GM12878 (cell line): ENCODE data around the gene PPP4C. TPM values are rescaled to one million over a fixed set of nuclear protein-coding genes. Genes with fewer than 3 reads are reported as not detected.

Source experiments
- ATF7 ChIP-seq: fragments of 450-650 bp; IDR thresholded peaks from 2 replicates; pipeline ENCODE4 v1.6.1; 2016; ENCODE audit warnings: low read depth, mild to moderate bottlenecking
- BACH1 ChIP-seq: fragments of 450-650 bp; IDR thresholded peaks from 2 replicates; pipeline ENCODE4 v1.6.1; 2017; ENCODE audit warnings: mild to moderate bottlenecking, borderline replicate concordance
- BCLAF1 ChIP-seq: fragments of 450-650 bp; IDR thresholded peaks from 2 replicates; pipeline ENCODE4 v1.6.1; 2017; ENCODE audit warnings: antibody characterized with exemption, mild to moderate bottlenecking, moderate library complexity
- BHLHE40 ChIP-seq, 2 experiments: fragments of 450-650 bp in 1 of 2; IDR thresholded peaks; 2 replicates each; pipeline ENCODE4 v1.6.1; 2011 to 2017; ENCODE audit warnings: low read depth in 2 of 2, borderline replicate concordance in 1 of 2, improper control_type of control experiment in 1 of 2, low read length in 1 of 2, mild to moderate bottlenecking in 1 of 2
- CBX3 ChIP-seq: fragments of 200-600 bp; sonication (generic); IDR thresholded peaks from 2 replicates; pipeline ENCODE4 v1.6.1; 2016; ENCODE audit warnings: low read depth, borderline replicate concordance
- CEBPB ChIP-seq, 2 experiments: fragments of 150-350 bp in 1 of 2; IDR thresholded peaks; 2 replicates each; pipeline ENCODE4 v1.6.1; 2012 to 2014; ENCODE audit warnings: low read depth in 2 of 2, low read length in 2 of 2, borderline replicate concordance in 1 of 2, inconsistent platforms in 1 of 2
- DPF2 ChIP-seq: fragments of 450-650 bp; IDR thresholded peaks from 2 replicates; pipeline ENCODE4 v1.6.1; 2017; ENCODE audit warnings: mild to moderate bottlenecking
- E2F8 ChIP-seq: fragments of 450-650 bp; IDR thresholded peaks from 2 replicates; pipeline ENCODE4 v1.6.1; 2018; ENCODE audit warnings: mild to moderate bottlenecking, low read depth, moderate library complexity; ENCODE audit not compliant: partially characterized antibody
- KAT2A ChIP-seq: conservative IDR thresholded peaks from 2 replicates; pipeline ENCODE4 v1.6.1; 2011; ENCODE audit warnings: low read depth, low read length; ENCODE audit not compliant: control insufficient read depth
- NRF1 ChIP-seq: conservative IDR thresholded peaks from 2 replicates; pipeline ENCODE4 v1.6.1; 2011; ENCODE audit warnings: mild to moderate bottlenecking, low read depth, low read length, improper control_type of control experiment
- RAD21 ChIP-seq: IDR thresholded peaks from 2 replicates; pipeline ENCODE4 v1.6.1; 2011; ENCODE audit warnings: mild to moderate bottlenecking, low read depth, low read length, moderate library complexity; ENCODE audit not compliant: insufficient read depth
- RAD51 ChIP-seq: fragments of 450-650 bp; IDR thresholded peaks from 2 replicates; pipeline ENCODE4 v1.6.1; 2016; ENCODE audit warnings: moderate library complexity, mild to moderate bottlenecking, inconsistent platforms
- RELB ChIP-seq: fragments of 450-650 bp; IDR thresholded peaks from 2 replicates; pipeline ENCODE4 v1.6.1; 2017; ENCODE audit warnings: low read depth, mild to moderate bottlenecking, moderate library complexity
- SMARCA5 ChIP-seq: fragments of 450-650 bp; IDR thresholded peaks from 2 replicates; pipeline ENCODE4 v1.6.1; 2017; ENCODE audit warnings: mild to moderate bottlenecking
- TAF1 ChIP-seq: IDR thresholded peaks from 2 replicates; pipeline ENCODE4 v1.6.1; 2011; ENCODE audit warnings: mild to moderate bottlenecking, low read depth, low read length, borderline replicate concordance
- ZNF217 ChIP-seq: fragments of 450-650 bp; IDR thresholded peaks from 2 replicates; pipeline ENCODE4 v1.6.1; 2017; ENCODE audit warnings: antibody characterized with exemption, mild to moderate bottlenecking
- ZNF622 ChIP-seq: fragments of 450-650 bp; IDR thresholded peaks from 2 replicates; pipeline ENCODE4 v1.6.1; 2017; ENCODE audit warnings: mild to moderate bottlenecking, inconsistent platforms
- ZNF687 ChIP-seq: fragments of 450-650 bp; IDR thresholded peaks from 2 replicates; pipeline ENCODE4 v1.6.1; 2017; ENCODE audit warnings: mild to moderate bottlenecking, moderate library complexity
- polyA plus RNA-seq, 11 experiments: library from polyadenylated mRNA; depleted of rRNA in 4 of 11; unstranded in 6 of 11; stranded (reverse) in 5 of 11; fragments of >200 nt; fragmentation: Nextera tagmentation in 4 of 11; fragmentation: Illumina TruSeq in 1 of 11; extraction: Ambion mirVana in 4 of 11; extraction: Trizol in 1 of 11; gene quantifications; 1 replicate in 1 of 11; 2 replicates in 10 of 11; pipeline versions ENCODE4 v1.2.1 to v1.2.3, GENCODE V29; 2011 to 2016; ENCODE audit warnings: inconsistent platforms in 2 of 11, missing spikeins in 2 of 11, low read depth in 1 of 11
- total RNA-seq, 4 experiments: library from RNA; depleted of rRNA in 3 of 4; stranded (reverse); fragments of >200 nt in 3 of 4; fragmentation: Illumina TruSeq in 1 of 4; extraction: Trizol in 1 of 4; gene quantifications; 2 replicates each; pipeline versions ENCODE4 v1.2.1 to v1.2.3, GENCODE V29; 2013 to 2021

PPP4C gene
- total and polyA plus RNA-seq, 10 of the 15 experiments (the other 5 are each of a cell fraction or from before 2014, with no cell fraction given) = 2.7 to 240 (median 124) TPM

GRCh38 chr16:30075503-30076275, at the start of gene PPP4C (continued):
- TF ChIP-seq ZNF687 (peak; percentile 45; the same call in 1 of the 2 replicates), ZNF217 (no peak), BACH1 (peak; percentile 50; the same call in 1 of the 2 replicates), RAD21 (no peak), TAF1 (peak; percentile 78; the same call in 1 of the 2 replicates), BHLHE40 (IDR thresholded peaks at IDR 0.05; ENCODE audit: borderline replicate concordance in 1 of 2, low read depth in 2 of 2, low read length in 1 of 2) (peak in 1 of 2 experiments; percentile 31; a peak in 1 of 4 replicates), CEBPB (IDR thresholded peaks at IDR 0.05; ENCODE audit: borderline replicate concordance in 1 of 2, low read depth in 2 of 2, low read length in 2 of 2) (no peak), ATF7 (peak; percentile 75), KAT2A (no peak), RELB (peak; percentile 84), DPF2 (peak; percentile 16; the same call in 1 of the 2 replicates), SMARCA5 (no peak), NRF1 (no peak), CBX3 (no peak), E2F8 (peak; percentile 61), BCLAF1 (no peak), ZNF622 (no peak), RAD51 (no peak)
